ENCODE data around the gene TUBA4B. TPM values are rescaled to one million over a fixed set of nuclear protein-coding genes. Genes with fewer than 3 reads are reported as not detected.

Gene TUBA4B
- total and polyA plus RNA-seq, 2 of the 4 experiments (the other 2 are of a cell fraction), result not detected

DNA sequence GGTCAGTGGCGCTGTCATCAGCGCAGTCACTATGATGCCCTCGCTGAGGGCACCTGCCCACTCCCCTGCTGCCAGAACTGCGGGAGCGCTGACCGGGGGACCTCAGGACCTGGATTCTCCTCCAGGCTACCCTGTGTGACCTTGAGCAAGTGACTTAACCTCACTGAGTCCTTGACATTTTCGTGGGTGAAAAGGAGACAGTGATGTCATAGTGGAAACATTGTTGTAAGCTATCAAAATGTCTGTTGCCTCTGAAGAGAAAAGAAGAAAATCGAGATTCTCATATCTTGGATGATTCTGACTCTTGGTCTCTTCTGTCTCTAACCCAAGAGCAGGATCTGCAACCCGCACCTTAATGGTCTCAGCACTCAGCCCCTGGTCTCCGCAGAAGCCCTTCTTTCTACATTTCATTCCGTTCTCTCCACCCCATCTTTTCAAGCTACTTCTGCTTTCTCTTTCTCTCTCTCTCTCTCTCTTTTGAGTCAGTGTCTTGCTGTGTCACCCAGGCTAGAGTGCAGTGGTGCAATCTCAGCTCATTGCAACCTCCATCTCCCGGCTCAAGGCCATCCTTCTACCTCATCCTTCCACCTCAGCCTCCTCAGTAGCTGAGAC is 1.7 kb downstream of the TUBA4B start:
- H3K4me2 ChIP-seq (ENCODE audit: low read depth, low read length), result peak overlapping the region; percentile 94
- no peaks in the 10 kb centered on the region for H3K79me1 ChIP-seq (ENCODE audit: low read depth in 1 of 2, low read length in 2 of 2)
- peaks cover 28% of the 10 kb centered on the region for H3K4me1 ChIP-seq (ENCODE audit: control insufficient read depth, insufficient read depth, low read length)
- no peak overlapping the region for H4K8ac ChIP-seq (ENCODE audit: low read depth in 2 of 2, low read length in 2 of 2)
- H3K14ac ChIP-seq (replicated peaks; ENCODE audit: low read depth, low read length), result no peak overlapping the region
- H3K4me3 ChIP-seq (ENCODE audit: insufficient read depth, low read depth, low read length), result peak overlapping the region; percentile 57
- WGBS, 2 experiments (ENCODE audit: extremely low coverage in 2 of 2, insufficient read length in 1 of 2), result 55% methylated on average over 3 of the region's 12 CpGs; no CpG with 5 or more reads in 1 of the 2 experiments
- H2BK20ac ChIP-seq (ENCODE audit: low read depth, low read length), result no peak overlapping the region
- POLR2A ChIA-PET (ENCODE audit: unreplicated experiment), result no interaction called here
- H3K9me1 ChIP-seq (ENCODE audit: insufficient read depth, low read length), result peaks cover 13% of the 10 kb centered on the region
- CTCF ChIA-PET, result interaction anchor here (1.2 kb wide), 1 partner anchor 23 kb away, joined by 4 read pairs; no protein-coding TSS in a partner anchor
- H3K9me3 ChIP-seq (ENCODE audit: control insufficient read depth, insufficient read depth, low read length), result no peaks in the 10 kb centered on the region
- ATAC-seq (ENCODE audit: low read depth) (no peak; the same call in 1 of the 2 replicates), DNase-seq (no peak)
- dilution Hi-C loops (cut with HindIII; ENCODE audit: low sequenced_read_pairs, unreplicated experiment), result no loop called here
- intact Hi-C loops (cut with micrococcal nuclease), result no loop called here
- peak overlapping the region; percentile 45; the same call in 1 of the 2 replicates for H3K23ac ChIP-seq (ENCODE audit: low read depth, low read length)
- peaks cover 19% of the 10 kb centered on the region for H3K27me3 ChIP-seq (ENCODE audit: control insufficient read depth, insufficient read depth, low read length)
- peak overlapping the region; percentile 87 for H2AFZ ChIP-seq (replicated peaks; ENCODE audit: low read length, poor library complexity)
- no peak overlapping the region for H3K9ac ChIP-seq (ENCODE audit: low read depth, low read length)
- in situ Hi-C loops (cut with MboI; ENCODE audit: low sequenced_read_pairs), result no loop called here
- no peak overlapping the region for H2AK9ac ChIP-seq (replicated peaks; ENCODE audit: low read depth, low read length, poor library complexity)
- H4K5ac ChIP-seq (ENCODE audit: low read depth, low read length), result no peak overlapping the region
- H2BK15ac ChIP-seq (ENCODE audit: low read depth, low read length), result no peak overlapping the region
- BruUV-seq (replicated peaks), result no TSS peak
- H2AK5ac ChIP-seq (ENCODE audit: low read depth, low read length), result no peak overlapping the region
- peaks cover 5% of the 10 kb centered on the region; the same call in 1 of the 2 replicates for H3K36me3 ChIP-seq (ENCODE audit: control insufficient read depth, insufficient read depth, low read length)
- H2BK120ac ChIP-seq (ENCODE audit: low read depth, low read length), result no peak overlapping the region
- TF ChIP-seq CHD1 (IDR thresholded peaks at IDR 0.05; ENCODE audit: low read depth, low read length) (no peak), RAD21 (IDR thresholded peaks at IDR 0.05; ENCODE audit: low read length) (no peak), MAZ (IDR thresholded peaks at IDR 0.05; ENCODE audit: borderline replicate concordance, low read depth, low read length) (no peak), POLR2A (IDR thresholded peaks at IDR 0.05; ENCODE audit: low read depth, low read length) (no peak), BHLHE40 (IDR thresholded peaks at IDR 0.05; ENCODE audit: low read depth, low read length) (no peak), FOS (IDR thresholded peaks at IDR 0.05; ENCODE audit: low read depth, low read length) (no peak), CEBPB (IDR thresholded peaks at IDR 0.05; ENCODE audit: low read depth, low read length) (peak; percentile 78), NFE2L2 (IDR thresholded peaks at IDR 0.05; ENCODE audit: low read depth, low read length) (peak; percentile 39; the same call in 1 of the 2 replicates), RFX5 (IDR thresholded peaks at IDR 0.05; ENCODE audit: low read depth, low read length) (no peak), MXI1 (IDR thresholded peaks at IDR 0.05; ENCODE audit: borderline replicate concordance, low read depth, low read length) (no peak), RCOR1 (IDR thresholded peaks at IDR 0.05; ENCODE audit: insufficient replicate concordance, low read length) (no peak), MAFK (IDR thresholded peaks at IDR 0.05; ENCODE audit: low read depth, low read length) (no peak), SMC3 (IDR thresholded peaks at IDR 0.05; ENCODE audit: low read depth, low read length) (no peak)
- TF ChIP-seq, protein P1, sequence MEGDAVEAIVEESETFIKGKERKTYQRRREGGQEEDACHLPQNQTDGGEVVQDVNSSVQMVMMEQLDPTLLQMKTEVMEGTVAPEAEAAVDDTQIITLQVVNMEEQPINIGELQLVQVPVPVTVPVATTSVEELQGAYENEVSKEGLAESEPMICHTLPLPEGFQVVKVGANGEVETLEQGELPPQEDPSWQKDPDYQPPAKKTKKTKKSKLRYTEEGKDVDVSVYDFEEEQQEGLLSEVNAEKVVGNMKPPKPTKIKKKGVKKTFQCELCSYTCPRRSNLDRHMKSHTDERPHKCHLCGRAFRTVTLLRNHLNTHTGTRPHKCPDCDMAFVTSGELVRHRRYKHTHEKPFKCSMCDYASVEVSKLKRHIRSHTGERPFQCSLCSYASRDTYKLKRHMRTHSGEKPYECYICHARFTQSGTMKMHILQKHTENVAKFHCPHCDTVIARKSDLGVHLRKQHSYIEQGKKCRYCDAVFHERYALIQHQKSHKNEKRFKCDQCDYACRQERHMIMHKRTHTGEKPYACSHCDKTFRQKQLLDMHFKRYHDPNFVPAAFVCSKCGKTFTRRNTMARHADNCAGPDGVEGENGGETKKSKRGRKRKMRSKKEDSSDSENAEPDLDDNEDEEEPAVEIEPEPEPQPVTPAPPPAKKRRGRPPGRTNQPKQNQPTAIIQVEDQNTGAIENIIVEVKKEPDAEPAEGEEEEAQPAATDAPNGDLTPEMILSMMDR (conservative IDR thresholded peaks at IDR 0.05; ENCODE audit: low read depth, low read length), result no peak
- TF ChIP-seq, protein P2, sequence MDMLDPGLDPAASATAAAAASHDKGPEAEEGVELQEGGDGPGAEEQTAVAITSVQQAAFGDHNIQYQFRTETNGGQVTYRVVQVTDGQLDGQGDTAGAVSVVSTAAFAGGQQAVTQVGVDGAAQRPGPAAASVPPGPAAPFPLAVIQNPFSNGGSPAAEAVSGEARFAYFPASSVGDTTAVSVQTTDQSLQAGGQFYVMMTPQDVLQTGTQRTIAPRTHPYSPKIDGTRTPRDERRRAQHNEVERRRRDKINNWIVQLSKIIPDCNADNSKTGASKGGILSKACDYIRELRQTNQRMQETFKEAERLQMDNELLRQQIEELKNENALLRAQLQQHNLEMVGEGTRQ (IDR thresholded peaks at IDR 0.05; ENCODE audit: low read depth, low read length), result no peak
- TF ChIP-seq, protein P3, sequence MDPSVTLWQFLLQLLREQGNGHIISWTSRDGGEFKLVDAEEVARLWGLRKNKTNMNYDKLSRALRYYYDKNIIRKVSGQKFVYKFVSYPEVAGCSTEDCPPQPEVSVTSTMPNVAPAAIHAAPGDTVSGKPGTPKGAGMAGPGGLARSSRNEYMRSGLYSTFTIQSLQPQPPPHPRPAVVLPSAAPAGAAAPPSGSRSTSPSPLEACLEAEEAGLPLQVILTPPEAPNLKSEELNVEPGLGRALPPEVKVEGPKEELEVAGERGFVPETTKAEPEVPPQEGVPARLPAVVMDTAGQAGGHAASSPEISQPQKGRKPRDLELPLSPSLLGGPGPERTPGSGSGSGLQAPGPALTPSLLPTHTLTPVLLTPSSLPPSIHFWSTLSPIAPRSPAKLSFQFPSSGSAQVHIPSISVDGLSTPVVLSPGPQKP (IDR thresholded peaks at IDR 0.05; ENCODE audit: borderline replicate concordance, low read depth, low read length), result no peak
- H4K91ac ChIP-seq (ENCODE audit: insufficient read depth, low read depth, low read length), result no peak overlapping the region
- no peak overlapping the region for H2BK5ac ChIP-seq (ENCODE audit: low read depth, low read length, poor library complexity, severe bottlenecking)
- no peak overlapping the region for H3K56ac ChIP-seq (ENCODE audit: extremely low read depth, insufficient read depth, low read length)
- H3K18ac ChIP-seq (ENCODE audit: low read depth, low read length), result no peak overlapping the region
- 0 out of 2 replicates have a peak, but pooled peaks cover 3% of the 10 kb centered on the region for H4K20me1 ChIP-seq (ENCODE audit: insufficient read depth, low read length)
- no peak overlapping the region for H3K4ac ChIP-seq (ENCODE audit: low read depth, low read length)
- no peak overlapping the region for H3K27ac ChIP-seq (ENCODE audit: insufficient read depth, low read length)
